Activated naive CD4-positive, alpha-beta T cell treated with anti-CD3 and anti-CD28 coated beads, Interleukin-2, amount 50 U/mL, for 16 hours (primary cell): Measurements from ENCODE around the gene STAG1.
A peak's percentile ranks its signal among the peaks of the same experiment; 100 is the strongest.
"Not testable (repeated sequence)": the region's sequence is repeated elsewhere in the genome, so short reads cannot be mapped to it uniquely, and the experiment has no call there.

ENCODE experiments used
- DNase-seq: peaks from one replicate; pipeline ENCODE4 v3.0.0-alpha.2; 2020

The STAG1 gene

DNA sequence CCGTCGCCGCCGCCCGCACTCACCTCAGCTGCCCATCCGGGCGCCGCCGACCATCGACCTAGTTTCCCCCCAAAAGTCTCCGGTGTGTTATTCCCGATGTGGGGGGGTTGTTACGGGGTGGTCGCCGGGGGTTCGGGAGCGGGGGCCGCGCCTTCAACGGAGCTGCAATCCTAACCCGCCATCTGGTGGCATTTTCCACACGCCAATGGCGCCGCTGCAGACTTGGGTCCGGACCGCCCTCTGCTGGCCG, at the start of gene STAG1:
TSS of gene STAG1 (minus strand) at position 207 of the 250 bp plus-strand sequence. CDS start 121,480 bp downstream, outside the sequence.
- no peak for DNase-seq

DNA sequence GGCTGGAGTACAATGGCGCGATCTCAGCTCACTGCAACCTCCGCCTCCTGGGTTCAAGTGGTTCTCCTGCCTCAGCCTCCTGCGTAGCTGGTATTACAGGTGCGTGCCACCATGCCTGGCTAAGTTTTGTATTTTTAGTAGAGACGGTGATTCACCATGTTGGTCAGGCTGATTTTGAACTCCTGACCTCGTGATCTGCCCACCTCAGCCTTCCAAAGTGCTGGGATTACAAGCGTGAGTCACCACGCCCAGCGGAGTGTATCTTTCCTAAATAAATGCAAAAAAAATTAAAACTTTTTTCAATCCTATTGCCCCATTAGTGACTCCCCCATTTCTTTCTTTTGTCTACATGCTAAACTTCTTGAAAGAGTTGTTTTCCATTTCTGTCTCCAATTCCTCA, 49.0 kb upstream of the STAG1 start:
- not testable (repeated sequence) for DNase-seq

DNA sequence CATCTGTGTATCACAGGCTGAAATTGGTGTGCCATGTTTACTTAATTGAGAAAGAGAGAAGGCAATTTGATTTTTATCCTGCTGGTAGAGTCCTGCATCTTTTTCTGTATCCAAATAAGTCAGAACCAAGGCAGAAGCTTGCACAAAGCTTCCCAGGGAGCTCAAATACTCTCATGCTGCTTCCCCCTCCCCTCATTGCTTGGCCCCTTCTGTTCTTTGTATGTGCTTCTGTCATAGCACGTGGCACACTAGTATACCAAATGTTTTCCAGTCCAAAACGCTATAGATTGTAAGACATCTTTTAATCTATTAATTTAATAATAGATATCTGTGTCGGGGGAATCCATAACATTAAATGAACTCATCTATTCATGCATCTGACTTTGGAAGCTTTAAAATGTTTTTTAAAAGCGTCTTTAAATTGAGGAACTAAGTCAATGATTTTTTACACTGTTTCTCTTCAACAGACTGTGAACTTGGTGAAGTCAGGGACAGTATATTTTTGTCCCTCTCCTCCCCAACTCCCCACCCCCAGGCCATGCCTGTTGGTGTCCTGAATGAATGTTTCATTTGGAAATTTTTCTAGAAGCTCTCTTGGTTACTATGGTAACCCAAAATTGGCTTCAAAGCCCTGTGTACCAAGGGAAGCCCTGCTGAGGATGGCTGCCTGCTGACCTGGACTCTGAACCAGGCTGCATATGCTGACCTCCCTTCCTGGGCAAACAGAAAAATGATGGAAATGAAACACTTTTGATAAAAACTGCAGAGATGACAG, 40.6 kb upstream of the STAG1 start:
- no peak for DNase-seq

DNA sequence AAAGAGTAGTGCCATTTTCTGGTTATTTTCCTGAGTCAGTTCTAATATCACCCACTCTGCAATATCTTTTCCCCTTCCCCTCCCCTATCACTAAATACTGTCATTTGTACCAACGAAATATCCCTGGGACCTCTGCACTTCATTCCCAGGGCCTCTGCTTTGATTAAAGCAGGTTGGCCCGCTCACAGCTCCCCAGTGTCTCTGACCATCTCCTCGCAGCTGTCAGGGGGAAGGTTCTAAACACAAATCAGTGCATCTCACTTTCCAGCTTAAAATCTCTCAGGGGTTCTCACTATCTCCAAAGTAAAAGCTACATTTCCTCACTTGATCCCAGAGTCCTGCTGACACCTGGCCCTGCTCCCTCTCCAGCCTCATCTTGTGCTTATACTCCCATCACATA, 38.6 kb upstream of the STAG1 start:
- DNase-seq: no peak

DNA sequence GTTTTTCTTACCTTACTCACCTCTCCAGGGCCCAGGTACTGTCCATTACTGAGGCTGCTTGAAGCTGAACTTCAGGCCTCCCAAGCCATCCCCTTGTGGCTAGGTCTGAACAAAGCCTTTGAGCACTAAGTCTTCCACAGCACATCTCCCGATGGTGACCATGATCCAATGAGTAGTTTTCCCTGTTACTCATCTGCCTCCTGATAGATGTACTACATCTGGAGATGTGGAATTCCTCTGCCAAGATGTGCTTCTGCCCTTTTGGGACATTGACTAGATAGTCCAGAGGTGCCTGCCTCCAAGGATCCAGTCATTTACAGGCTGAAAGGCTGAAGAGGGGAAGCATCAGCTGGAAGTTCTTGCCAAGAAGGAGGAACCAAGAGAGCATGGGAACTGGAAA, 37.8 kb upstream of the STAG1 start:
- DNase-seq: no peak

DNA sequence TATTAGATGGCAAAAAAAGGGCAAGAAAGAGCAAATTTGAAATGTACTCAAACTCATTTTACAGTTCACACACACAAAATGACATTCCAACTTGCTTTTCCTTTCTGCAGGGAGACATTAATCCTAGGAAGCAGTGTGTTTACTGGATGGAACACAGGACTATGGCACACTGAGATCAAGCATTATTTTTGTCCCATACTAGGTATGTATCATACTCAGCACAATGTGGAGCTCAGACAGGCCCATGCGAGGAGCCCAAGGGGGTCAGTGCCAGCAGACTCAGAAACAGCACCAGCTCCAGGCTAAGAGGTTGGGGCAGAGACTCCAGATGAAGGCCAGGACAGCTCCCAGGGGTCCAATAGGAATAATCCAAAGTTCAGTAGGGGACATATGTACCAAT, 36.0 kb upstream of the STAG1 start:
- no peak for DNase-seq

DNA sequence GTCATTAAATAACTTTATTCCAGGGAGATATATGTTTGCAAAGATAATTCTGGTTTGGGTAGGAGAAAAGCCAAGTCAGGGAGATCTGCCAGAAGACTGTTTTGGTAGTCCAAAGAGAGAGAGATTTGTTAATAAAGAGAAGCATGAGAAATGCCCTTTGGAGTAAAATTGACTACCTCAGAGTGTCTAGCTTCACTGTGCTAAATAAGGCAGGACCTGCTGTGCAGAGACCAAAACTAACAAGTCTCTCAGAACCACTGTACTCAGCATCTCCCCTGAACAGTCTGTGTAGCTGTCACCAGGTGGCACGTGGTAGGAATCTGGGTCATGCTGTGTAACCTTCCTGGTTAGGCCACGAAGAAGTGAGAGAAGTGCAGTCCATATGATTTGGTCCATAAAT, 35.2 kb upstream of the STAG1 start:
- no peak for DNase-seq

DNA sequence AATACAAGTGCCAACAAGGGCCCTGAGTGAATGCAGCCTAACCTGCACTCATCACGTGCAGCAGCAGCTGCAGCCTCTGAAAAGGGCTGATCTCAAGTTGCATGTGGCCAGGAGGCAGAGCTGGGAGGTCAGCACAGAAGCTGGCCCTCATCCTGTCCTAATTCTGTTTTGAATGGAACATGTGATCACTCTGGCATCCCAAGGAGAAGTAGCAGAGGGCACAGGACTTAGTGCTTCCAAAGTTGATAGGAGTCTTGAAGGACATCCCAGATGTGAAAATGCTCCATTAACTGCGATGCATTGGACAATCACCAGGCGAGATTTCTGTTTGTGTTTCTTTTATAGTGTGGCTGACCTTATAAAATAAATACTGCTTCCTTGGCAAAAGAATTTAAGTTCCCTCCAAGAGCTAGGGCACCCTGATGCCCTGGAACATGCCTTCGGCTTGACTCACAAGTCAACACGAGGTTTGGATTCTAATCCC, 31.6 kb upstream of the STAG1 start:
- no peak for DNase-seq

DNA sequence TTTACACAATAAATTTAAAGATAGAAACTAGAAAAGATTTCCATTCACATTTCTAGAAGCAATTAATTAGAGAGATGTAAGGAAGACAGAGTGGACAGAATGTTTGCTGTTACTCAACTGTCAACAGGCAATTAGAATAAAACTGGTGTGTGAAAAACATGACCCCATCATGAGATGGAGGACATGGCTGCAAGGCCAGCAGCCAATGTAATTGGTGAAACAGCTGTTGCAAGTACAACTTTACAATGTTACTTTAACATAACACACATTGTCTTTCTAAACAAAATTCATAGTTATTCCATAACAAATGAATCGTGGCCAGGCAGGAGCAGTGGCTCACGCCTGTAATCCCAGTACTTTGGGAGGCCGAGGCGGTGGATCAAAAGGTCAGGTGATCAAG, 28.6 kb upstream of the STAG1 start:
- no peak for DNase-seq

DNA sequence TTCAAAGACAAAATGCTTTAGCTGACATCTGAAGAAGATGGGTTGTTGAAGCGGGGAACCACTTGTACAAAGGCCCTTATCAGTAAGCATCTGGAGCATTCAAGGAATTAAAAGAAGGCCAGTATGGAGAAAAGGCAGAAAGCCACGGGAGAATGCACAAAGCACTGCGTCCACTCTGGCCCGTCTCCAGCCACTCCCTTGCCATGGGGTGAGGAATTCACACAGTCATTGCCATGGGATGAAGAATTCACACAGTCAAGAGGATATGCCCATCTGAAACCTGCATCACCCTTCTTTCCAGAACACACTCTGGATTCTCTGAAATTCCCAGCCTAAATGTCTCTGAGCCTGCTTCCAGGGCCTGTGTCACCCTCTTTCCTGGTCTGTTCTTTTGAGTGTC, 26.7 kb upstream of the STAG1 start:
- no peak for DNase-seq

DNA sequence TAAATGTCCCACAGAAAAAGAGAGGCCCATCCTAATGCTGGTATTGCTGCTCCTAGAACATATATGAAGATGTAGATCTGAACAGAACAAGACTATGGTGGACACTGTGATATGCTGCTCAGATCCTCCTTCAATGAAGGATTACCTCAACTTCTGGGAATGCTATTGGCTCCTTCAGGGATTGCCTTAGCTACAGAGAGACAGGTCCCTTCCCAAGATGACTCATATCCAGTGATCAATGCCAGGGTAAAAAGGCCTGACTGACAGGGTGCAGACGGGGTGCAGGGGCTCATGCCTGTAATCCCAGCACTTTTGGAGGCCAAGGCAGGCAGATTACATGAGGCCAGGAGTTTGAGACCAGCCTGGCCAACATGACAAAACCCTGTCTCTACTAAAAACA, 20.5 kb upstream of the STAG1 start:
- no peak for DNase-seq

DNA sequence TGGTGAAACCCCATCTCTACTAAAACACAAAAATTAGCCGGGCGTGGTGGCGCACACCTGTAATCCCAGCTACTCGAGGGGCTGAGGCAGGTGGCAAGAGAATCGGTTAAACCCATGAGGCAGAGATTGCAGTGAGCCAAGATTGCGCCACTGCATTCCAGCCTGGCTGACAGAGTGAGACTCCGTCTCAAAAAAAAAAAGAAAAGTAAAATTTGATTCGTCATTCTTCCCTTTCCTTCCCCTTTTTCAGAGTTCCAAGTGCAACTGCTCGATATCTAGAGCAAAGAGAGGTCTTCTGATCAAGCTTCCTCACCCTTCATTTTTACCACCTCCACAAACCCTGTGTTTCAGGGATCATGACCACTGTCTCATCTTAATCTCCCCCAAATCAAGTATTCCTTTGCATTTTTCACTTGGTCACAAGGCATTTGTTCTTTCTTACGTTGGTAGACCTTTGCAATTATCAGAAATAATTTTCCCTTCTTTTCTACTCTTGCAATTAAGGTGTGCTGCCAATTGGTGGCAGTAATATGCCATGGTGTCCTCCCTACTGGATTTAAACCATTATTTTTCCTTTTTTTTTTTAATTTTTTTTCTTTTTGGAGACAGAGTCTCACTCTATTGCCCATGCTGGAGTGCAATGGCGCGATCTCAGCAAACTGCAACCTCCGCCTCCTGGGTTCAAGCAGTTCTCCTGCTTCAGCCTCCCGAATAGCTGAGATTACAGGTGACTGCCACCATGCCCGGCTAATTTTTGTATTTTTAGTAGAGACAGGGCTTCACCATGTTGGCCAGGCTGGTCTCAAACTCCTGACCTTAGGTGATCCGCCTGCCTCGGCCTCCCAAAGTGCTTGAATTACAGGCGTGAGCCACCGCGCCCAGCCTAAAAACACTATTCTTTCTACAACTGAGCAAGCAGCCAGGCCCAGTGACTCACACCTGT, 6.3 kb upstream of the STAG1 start:
- not testable (repeated sequence) for DNase-seq

DNA sequence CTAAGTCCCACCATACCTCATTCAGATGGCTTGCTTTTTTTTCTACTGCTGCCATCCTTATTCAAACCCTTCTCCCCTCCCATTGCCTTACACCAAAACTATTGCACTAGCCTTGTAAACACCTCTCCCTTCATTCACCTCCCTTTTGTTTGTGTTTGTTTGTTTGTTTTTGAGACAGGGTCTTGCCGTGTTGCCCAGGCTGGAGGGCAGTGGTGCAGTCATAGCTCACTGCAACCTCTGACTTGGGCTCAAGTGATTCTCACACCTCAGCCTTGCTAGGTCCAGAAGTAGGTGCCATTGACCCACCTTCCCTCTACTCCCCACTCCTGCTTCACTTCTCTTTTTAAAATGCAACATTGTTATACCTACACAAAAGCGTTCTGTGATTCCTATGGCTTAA, 3.0 kb upstream of the STAG1 start:
- no peak for DNase-seq

DNA sequence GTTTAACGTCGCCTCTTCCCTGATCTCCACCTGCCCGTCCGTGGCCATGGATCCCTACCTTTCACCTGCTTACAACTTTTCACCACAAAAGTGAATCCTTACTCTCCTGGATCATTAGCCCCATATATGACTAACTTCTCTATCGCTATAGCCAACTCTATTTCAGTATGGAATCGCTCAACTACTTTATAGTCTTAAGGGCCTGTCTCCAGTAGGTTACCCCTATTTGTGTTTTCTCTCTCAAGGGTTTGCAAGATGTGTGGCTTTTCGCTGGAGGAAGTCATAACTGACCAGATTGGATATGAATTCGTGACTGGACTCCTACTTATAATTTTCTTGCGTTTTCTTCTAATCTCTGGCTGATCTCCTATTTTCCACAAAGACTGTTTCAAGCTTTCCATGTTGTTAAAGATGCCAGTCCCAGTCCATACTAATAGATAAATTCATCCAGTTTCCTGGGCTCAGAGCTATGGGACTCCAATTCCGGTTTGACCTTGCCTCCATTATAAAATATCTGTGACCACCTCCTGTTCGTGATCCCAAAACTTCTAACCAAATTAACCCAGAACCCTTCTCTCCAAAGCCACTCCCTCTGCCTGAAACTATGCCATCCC, 1.3 kb upstream of the STAG1 start:
- DNase-seq: no peak

DNA sequence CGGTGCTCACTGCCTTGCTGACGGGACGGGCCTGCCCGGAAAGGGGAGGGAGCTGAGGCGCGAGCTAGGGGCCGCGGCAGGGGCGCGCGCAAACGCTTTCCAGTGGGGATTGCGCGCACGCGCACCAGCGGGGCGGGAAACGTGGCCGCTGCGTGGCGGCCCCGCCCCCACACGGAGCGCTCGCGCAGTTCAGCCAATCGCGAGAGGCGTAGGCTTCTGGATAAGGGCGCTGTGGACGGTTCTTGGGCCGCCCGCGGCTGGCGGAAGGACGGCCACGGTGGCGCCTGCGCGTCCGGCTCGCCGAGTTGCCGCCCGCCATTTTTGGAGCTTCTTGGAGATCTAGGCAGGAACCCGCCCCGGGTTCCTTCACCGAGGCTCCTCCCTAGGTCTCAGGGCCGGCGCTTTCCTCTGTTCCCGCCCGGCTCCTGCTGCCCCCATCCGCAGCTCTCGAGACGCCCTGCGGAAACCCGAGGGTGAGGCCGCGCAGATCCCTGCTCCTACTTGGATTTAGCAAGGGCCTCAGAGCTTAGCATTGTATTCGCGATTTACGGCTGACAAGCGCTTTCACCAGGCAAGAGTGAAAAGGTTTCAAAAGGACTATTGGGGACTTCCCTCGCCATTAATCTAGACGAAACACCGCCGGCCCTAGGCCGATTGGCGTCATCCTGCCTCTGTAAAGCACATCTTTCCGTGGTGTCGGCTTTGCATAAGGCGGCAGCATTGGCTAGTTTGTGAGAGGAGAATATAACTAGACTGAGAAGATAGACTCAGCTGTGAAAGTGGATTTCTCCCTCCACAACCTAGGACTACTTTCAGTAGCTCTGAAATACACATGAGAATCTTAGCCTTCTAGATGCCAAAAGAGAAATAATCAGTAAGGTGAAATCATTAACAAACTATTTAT, 496 bp upstream of the STAG1 start:
- DNase-seq: peak; percentile 99

DNA sequence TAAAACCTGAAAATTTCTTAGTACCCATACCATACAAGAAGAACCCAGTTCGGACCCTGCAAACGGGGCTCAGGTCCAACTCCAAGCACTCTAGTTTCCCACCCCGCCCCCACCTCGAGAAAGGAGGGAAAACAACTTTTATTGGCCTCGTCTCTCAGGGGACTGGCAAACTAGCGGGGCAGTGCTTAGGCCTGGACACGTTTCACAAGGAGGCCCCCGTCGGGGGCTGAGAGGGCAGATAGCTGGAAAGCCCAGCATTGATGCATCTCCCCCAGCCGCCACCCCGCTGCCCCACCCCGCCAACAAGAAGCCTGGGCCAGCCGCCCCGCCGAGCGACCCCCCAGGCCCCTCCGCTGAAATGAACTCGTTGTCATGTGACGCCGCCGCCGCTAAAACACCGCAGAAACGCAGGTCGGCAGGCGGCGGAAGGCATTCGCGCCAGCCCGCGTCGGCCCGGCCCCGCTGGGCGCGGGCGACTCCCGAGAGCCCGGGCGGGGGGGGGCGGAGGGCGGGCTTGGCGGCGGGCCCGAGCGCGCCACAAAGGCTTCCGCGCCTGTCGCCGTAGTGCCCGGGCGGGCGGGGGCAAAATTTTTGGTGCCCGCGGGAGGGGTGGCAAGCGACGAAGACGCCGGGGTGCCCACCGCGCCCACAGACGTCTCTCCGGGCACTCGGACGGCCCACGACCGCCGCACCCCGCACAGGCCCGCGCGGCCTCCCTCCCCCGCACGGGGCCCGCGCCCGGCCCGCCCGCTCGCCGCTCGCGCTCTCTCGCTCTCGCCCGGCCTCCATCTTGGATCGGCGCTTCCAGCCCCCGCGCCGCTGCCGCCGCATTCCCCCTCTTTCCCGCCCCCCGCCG, 634 bp downstream of the STAG1 start:
- DNase-seq: peak; percentile 65

DNA sequence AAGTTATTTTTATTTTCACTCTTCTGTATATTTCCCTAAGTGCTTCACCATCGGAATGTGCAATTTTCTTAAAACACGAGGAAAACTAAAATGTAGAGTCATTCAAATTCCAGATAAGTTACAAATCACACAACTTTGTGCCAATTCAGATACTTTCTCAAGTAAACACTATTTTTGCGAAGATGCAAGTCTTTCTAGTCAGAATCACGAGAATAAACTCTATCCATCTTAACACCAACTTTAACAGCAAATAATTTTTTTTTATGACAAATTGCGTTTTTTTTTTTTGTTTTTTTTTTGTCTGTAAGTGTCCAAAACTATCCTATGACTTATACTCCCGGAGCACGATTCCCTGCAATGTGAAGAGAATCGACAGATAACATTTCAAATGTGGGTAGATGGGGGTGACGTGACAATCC, 1.3 kb downstream of the STAG1 start:
- DNase-seq: no peak

DNA sequence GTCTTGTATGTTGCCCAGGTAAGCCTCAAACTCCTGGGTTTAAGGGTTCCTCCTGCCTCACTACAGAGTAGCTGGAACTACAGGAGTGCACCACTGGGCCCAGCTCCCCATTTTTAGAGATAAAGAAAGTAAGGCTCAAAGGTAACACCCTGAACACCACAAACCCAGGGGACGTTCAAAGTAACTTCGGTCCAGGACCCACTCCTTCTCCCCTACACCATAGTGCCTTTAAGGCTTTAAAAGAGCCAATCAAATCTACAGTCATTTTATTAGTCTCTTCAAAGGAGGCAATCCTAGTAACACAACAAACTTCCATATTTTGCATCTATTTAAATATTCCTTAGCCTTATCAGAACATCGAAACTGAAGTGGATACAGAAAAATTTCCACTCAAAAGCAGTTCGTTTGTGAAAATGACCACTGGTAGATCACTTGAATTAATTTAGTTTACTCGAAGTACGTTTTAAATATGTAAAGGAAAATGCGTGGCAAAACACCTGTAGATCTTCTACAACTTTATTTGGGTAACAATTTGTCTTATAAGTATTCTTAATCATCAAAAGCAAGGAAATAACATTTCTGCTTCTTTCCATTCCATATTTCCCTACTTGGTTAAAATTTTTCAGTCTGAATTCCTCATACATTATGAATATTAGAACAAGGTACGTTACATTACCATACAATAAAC, 1.8 kb downstream of the STAG1 start:
- no peak for DNase-seq

DNA sequence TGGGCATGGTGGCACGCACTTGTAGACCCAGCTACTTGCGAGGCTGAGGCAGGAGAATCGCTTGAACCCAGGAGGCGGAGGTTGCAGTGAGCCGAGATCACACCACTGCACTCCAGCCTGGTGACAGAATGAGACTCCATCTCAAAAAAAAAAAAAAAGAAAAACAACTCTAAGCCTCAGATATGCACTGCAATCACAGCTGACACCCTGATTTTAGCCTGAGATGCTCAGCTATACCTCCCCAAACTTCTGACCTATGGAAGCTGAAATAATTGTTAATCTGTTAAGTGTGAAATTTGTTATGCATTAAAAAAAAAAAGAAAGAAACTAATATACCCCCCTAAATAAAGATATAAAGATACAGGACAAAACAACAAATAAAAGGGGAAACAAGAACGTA, 2.6 kb downstream of the STAG1 start:
- not testable (repeated sequence) for DNase-seq

DNA sequence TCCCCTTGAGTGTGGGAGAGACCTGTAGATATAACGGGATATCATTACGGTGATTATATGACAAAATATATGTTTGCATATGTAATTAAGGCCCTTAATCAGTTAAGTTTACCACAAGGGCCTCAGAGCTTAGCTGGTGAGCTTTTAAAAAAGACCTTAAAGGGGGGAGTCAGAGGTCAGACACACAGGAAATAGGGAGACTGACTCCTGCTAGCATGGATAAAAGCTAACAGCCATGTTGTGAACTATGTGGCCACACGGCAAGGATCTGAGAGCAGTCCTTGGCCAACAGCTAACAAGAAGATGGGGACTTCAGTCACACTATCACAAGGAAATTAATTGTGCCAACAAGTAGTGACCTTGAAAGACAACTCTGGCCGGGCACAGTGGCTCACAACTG, 3.1 kb downstream of the STAG1 start:
- DNase-seq: no peak

DNA sequence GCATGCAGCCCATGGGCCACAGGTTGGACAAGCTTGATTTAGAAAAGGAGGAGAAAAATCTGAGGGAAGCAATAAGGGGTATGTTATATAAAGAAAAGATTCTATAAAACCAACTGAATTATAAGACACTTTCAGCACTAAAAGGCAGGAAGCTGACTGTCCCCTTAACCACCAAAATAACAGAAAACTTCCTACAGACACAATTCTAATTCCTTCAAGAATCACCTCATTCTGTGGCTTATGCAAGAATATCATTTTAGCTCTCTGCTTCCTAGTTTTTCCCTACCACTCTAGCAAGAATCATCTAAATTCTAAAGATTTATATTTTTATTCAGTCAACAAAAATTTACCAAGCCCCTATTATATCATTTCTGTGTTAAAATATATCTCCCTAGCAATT, 6.3 kb downstream of the STAG1 start:
- DNase-seq: no peak
